ENCODE data around the gene CHCHD10. TPM values are rescaled to one million over a fixed set of nuclear protein-coding genes. Genes with fewer than 3 reads are reported as not detected.

The CHCHD10 gene
- total and polyA plus RNA-seq, 2 of the 13 experiments (the other 11 are each of a cell fraction or from before 2014, with no cell fraction given): 37.0 to 62.8 TPM

- TF ChIP-seq HNF1A (IDR thresholded peaks at IDR 0.05; ENCODE audit: low read depth): no peak
- TF ChIP-seq HNF1A (CRISPR knock-in tag; IDR thresholded peaks at IDR 0.05; ENCODE audit: borderline replicate concordance): no peak
- TF ChIP-seq GMEB2 (CRISPR knock-in tag; IDR thresholded peaks at IDR 0.05; ENCODE audit: low read depth): peak; percentile 84
- no peak for TF ChIP-seq ZNF33A (CRISPR knock-in tag; IDR thresholded peaks at IDR 0.05; ENCODE audit: borderline replicate concordance)
- TF ChIP-seq ZNF337 (CRISPR knock-in tag; IDR thresholded peaks at IDR 0.05; ENCODE audit: borderline replicate concordance, low read depth): peak; percentile 64; the same call in 1 of the 2 replicates
- TF ChIP-seq JUND (CRISPR knock-in tag; IDR thresholded peaks at IDR 0.05): no peak
- TF ChIP-seq ZNF670 (CRISPR knock-in tag; IDR thresholded peaks at IDR 0.05; ENCODE audit: borderline replicate concordance): no peak
- TF ChIP-seq ZFY (CRISPR knock-in tag; IDR thresholded peaks at IDR 0.05): peak; percentile 95
- peak; percentile 10; the same call in 1 of the 2 replicates for TF ChIP-seq TFDP1 (CRISPR knock-in tag; IDR thresholded peaks at IDR 0.05; ENCODE audit: borderline replicate concordance)
- TF ChIP-seq ZFP90 (CRISPR knock-in tag; IDR thresholded peaks at IDR 0.05; ENCODE audit: borderline replicate concordance): no peak
- TF ChIP-seq TFE3 (CRISPR knock-in tag; IDR thresholded peaks at IDR 0.05): no peak
- TF ChIP-seq RARG (CRISPR knock-in tag; IDR thresholded peaks at IDR 0.05; ENCODE audit: low read depth): no peak
- TF ChIP-seq KLF6 (CRISPR knock-in tag; IDR thresholded peaks at IDR 0.05): 0 out of 2 replicates have a peak, but pooled peaks have one; percentile 40
- TF ChIP-seq AFF4 (CRISPR knock-in tag; IDR thresholded peaks at IDR 0.05): no peak
Measured at GRCh38 chr22:23786752-23787599, 19.2 kb upstream of the CHCHD10 start, which contains the start of gene SMARCB1 (continued).
